Endodermal cell (in vitro differentiated cells): Measurements from ENCODE around the gene IGFN1. TPM values are rescaled to one million over a fixed set of nuclear protein-coding genes. Genes with fewer than 3 reads are reported as not detected.

Experiments used
- DNase-seq: peaks from one replicate; pipeline ENCODE4 v3.0.0-alpha.2; 2017
- H3K27ac ChIP-seq: 2 replicates; pipeline ENCODE4 v1.5.1; 2013; ENCODE audit warnings: mild to moderate bottlenecking, low read depth, low read length, moderate library complexity
- H3K27me3 ChIP-seq: 2 replicates; pipeline ENCODE4 v1.6.1; 2013; ENCODE audit warnings: mild to moderate bottlenecking, low read length, moderate library complexity; ENCODE audit not compliant: insufficient read depth, control insufficient read depth, poor library complexity, severe bottlenecking
- H3K36me3 ChIP-seq: 2 replicates; pipeline ENCODE4 v1.7.0; 2013; ENCODE audit warnings: mild to moderate bottlenecking, low read length, moderate library complexity; ENCODE audit not compliant: control insufficient read depth, insufficient read depth
- H3K4me1 ChIP-seq: one replicate; pipeline ENCODE4 v1.7.0; 2013; ENCODE audit warnings: low read length; ENCODE audit not compliant: control insufficient read depth, insufficient read depth
- H3K4me3 ChIP-seq: 2 replicates; pipeline ENCODE4 v1.5.1; 2013; ENCODE audit warnings: mild to moderate bottlenecking, low read length, moderate library complexity
- H3K9ac ChIP-seq: 2 replicates; pipeline ENCODE4 v1.6.1; 2013; ENCODE audit warnings: mild to moderate bottlenecking, low read length, moderate library complexity; ENCODE audit not compliant: poor library complexity, severe bottlenecking; ENCODE audit errors: extremely low read depth
- H3K9me3 ChIP-seq: 2 replicates; pipeline ENCODE4 v1.6.1; 2013; ENCODE audit warnings: mild to moderate bottlenecking, low read length, moderate library complexity; ENCODE audit not compliant: control insufficient read depth
- H3K27ac Mint-ChIP-seq: 2 replicates; pipeline ENCODE4 v1.8.0; 2020; ENCODE audit warnings: mixed read lengths
- H3K27me3 Mint-ChIP-seq: 2 replicates; pipeline ENCODE4 v1.8.0; 2021; ENCODE audit warnings: mild to moderate bottlenecking, mixed read lengths; ENCODE audit not compliant: insufficient read depth
- H3K36me3 Mint-ChIP-seq: 2 replicates; pipeline ENCODE4 v1.8.0; 2020; ENCODE audit warnings: low read depth, mixed read lengths
- H3K4me1 Mint-ChIP-seq: 2 replicates; pipeline ENCODE4 v1.8.0; 2020; ENCODE audit warnings: mixed read lengths
- H3K4me3 Mint-ChIP-seq: 2 replicates; pipeline ENCODE4 v1.8.0; 2020; ENCODE audit warnings: mild to moderate bottlenecking, moderate library complexity, mixed read lengths
- H3K9me3 Mint-ChIP-seq: 2 replicates; pipeline ENCODE4 v1.8.0; 2020; ENCODE audit warnings: mild to moderate bottlenecking, mixed read lengths
- WGBS, 2 experiments: methylation state at CpG; one replicate each; pipeline versions ENCODE4 v1.1.5 to v1.1.7; 2013; ENCODE audit warnings: missing lambda C conversion rate in 2 of 2, mixed read lengths in 1 of 2; ENCODE audit not compliant: insufficient coverage in 1 of 2, insufficient read length in 1 of 2; 5-methylcytosine and 5-hydroxymethylcytosine counted together
- total RNA-seq, 2 donors: library from RNA; stranded (reverse); fragmentation: NEBNext Ultra II Directional in 1 of 2; extraction: Animal tissue kit (Norgen Biotek cat#: 25700) in 1 of 2; gene quantifications; 2 replicates in 1 of 2; 3 replicates in 1 of 2; pipeline ENCODE4 v1.2.1, GENCODE V29; 2021
- TF ChIP-seq, protein P1 (sequence below): fragments of 200-600 bp; sonication (generic); conservative IDR thresholded peaks from 2 replicates; pipeline ENCODE4 v1.5.0; 2021; ENCODE audit warnings: antibody characterized with exemption, mild to moderate bottlenecking

Gene IGFN1
- total RNA-seq, 2 donors from 2014 or later, result not detected

DNA sequence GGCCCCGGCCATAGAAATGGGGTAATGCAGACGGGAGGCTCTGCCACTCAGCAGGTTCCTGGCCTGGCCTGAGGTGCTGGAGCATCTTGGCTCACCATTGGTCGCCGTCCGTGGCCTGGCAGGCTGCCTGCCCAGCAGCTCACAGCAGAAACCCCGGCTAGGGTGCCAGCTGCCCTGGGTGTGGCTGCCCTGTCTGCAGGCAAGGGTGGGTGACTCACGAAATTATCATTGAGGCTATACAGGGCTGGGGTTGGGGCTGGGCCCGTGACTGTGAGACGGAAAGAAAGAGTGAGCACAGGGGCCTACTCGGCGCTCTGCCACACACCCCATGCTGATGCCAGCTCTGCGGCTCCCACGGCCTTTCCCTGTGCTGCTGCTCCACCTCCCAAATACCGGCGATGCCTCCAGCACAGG lies 84.6 kb downstream of the IGFN1 start:
- Mint-ChIP-seq H3K27ac (no peak overlapping the region), H3K27me3 (peaks cover 14% of the 10 kb centered on the region), H3K4me1 (no peaks in the 10 kb centered on the region), H3K4me3 (no peak overlapping the region), H3K36me3 (no peaks in the 10 kb centered on the region), H3K9me3 (no peaks in the 10 kb centered on the region)
- TF ChIP-seq, protein P1, sequence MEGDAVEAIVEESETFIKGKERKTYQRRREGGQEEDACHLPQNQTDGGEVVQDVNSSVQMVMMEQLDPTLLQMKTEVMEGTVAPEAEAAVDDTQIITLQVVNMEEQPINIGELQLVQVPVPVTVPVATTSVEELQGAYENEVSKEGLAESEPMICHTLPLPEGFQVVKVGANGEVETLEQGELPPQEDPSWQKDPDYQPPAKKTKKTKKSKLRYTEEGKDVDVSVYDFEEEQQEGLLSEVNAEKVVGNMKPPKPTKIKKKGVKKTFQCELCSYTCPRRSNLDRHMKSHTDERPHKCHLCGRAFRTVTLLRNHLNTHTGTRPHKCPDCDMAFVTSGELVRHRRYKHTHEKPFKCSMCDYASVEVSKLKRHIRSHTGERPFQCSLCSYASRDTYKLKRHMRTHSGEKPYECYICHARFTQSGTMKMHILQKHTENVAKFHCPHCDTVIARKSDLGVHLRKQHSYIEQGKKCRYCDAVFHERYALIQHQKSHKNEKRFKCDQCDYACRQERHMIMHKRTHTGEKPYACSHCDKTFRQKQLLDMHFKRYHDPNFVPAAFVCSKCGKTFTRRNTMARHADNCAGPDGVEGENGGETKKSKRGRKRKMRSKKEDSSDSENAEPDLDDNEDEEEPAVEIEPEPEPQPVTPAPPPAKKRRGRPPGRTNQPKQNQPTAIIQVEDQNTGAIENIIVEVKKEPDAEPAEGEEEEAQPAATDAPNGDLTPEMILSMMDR, result no peak
- 88 to 92% methylated on average over 13 to 15 of the region's 15 CpGs for WGBS, 2 experiments
- Histone ChIP-seq H3K9ac (no peak overlapping the region), H3K4me1 (no peaks in the 10 kb centered on the region), H3K27ac (no peak overlapping the region), H3K4me3 (no peak overlapping the region), H3K9me3 (no peaks in the 10 kb centered on the region), H3K36me3 (no peaks in the 10 kb centered on the region), H3K27me3 (no peaks in the 10 kb centered on the region)
- DNase-seq, result no peak

DNA sequence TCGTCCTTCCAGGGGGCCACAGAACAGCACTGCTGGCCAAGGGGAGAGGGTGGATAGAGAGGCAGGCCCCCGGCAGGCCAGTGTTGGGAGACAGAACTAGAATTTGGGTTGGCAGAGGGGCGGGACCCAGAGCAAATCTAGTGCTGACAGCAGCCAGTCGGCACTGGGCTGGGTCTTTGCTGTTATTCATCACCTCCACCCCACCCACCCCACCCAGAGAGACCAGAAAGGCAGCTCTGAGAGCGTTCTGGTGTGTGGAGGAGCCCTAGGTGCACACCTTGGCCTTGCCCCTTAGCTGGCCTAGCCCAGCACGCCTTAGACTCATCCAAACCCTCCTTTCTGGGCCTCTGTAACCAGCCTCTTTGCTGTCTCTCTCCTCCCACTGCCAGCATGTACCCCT lies 86.3 kb downstream of the IGFN1 start:
- Histone ChIP-seq H3K27me3 (peaks cover 10% of the 10 kb centered on the region), H3K4me3 (no peak overlapping the region), H3K9ac (no peak overlapping the region), H3K9me3 (no peaks in the 10 kb centered on the region), H3K36me3 (no peaks in the 10 kb centered on the region), H3K4me1 (no peaks in the 10 kb centered on the region), H3K27ac (no peak overlapping the region)
- Mint-ChIP-seq H3K27me3 (peaks cover 27% of the 10 kb centered on the region), H3K4me1 (no peaks in the 10 kb centered on the region), H3K4me3 (no peak overlapping the region), H3K9me3 (no peaks in the 10 kb centered on the region), H3K36me3 (no peaks in the 10 kb centered on the region), H3K27ac (no peak overlapping the region)
- WGBS, 2 experiments, result 89 to 100% methylated on average over 1 to 6 of the region's 6 CpGs
- no peak for DNase-seq
- TF ChIP-seq, protein P1, result no peak

DNA sequence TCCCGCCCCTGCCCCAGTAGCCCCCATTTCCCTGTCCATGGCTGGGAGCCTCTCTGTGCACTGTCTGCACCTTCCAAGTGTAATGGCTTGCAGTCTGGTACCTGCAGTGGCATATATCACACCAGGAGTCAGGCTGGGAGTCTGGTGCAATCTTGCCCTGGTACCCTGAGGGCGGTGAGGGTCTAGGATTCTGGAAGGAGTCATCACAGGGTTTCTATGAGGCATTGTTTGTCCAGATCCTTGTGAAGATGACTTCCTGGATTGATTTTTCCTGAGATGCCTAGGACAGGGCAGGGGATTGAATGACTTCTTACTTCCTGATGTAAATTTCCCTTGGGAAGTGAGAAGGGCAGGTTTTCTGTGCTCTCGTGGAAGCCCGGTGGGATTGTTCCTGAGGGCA lies 86.8 kb downstream of the IGFN1 start:
- no peaks in the 10 kb centered on the region for H3K9me3 ChIP-seq
- Mint-ChIP-seq H3K4me1 (no peaks in the 10 kb centered on the region), H3K27me3 (peaks cover 32% of the 10 kb centered on the region), H3K4me3 (no peak overlapping the region), H3K9me3 (no peaks in the 10 kb centered on the region), H3K36me3 (no peaks in the 10 kb centered on the region), H3K27ac (no peak overlapping the region)
- peaks cover 15% of the 10 kb centered on the region for H3K27me3 ChIP-seq
- no peaks in the 10 kb centered on the region for H3K36me3 ChIP-seq
- WGBS, 2 experiments, result 93 to 100% methylated on average over 3 to 4 of the region's 4 CpGs
- H3K4me3 ChIP-seq, result no peak overlapping the region
- TF ChIP-seq, protein P1, result no peak
- H3K9ac ChIP-seq, result no peak overlapping the region
- DNase-seq, result no peak
- H3K27ac ChIP-seq, result no peak overlapping the region
- no peaks in the 10 kb centered on the region for H3K4me1 ChIP-seq

Other genes starting within 250 kb of the IGFN1 start
- gene KIF21B, start 167.1 kb upstream of the IGFN1 start, total RNA-seq, result 10 to 100 TPM in 1 of 2 donors, 1 to 10 TPM in 1; 8.8 to 14.7 TPM
- under 1 TPM; 0.11 to 0.13 TPM for gene CACNA1S, start 78.4 kb upstream of the IGFN1 start, total RNA-seq
- gene ASCL5, start 63.6 kb upstream of the IGFN1 start, total RNA-seq, result 1 to 10 TPM; 1.2 to 1.8 TPM
- gene TMEM9, start 36.4 kb upstream of the IGFN1 start, total RNA-seq, result 100 to 1,000 TPM; 145 to 156 TPM
- under 1 TPM; 0.18 to 0.44 TPM for gene PKP1, start 92.7 kb downstream of the IGFN1 start, total RNA-seq
- under 1 TPM; 0.35 to 0.88 TPM for gene TNNT2, start 186.9 kb downstream of the IGFN1 start, total RNA-seq
- gene LAD1, start 208.5 kb downstream of the IGFN1 start, total RNA-seq, result 10 to 100 TPM; 13.5 to 13.6 TPM
- under 1 TPM in 1 of 2 donors, not detected in 1; 0.66 TPM for gene TNNI1, start 230.9 kb downstream of the IGFN1 start, total RNA-seq